ENCODE data around the gene RAB28.

The RAB28 gene

DNA sequence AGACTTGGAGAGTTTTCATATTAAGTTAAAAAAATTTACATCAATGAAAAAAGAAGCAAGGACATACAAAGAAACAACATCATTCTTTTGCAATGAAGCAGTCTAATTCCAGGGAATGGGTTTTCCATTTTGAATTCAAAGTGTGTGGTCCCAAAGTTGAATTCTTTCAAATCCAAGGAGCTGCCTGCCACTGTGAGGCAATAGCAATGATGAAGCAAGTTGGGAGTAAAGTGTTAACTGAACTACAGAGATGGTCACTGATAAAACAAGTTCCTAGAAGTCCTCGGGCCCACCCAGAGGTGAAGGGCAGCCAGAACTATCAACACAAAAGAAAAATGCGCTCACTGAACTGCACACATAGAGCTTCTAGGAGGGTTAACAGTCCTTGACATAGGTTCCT is 115.9 kb downstream of the RAB28 start:
- no peak for DNase-seq (ENCODE audit: low spot score)

DNA sequence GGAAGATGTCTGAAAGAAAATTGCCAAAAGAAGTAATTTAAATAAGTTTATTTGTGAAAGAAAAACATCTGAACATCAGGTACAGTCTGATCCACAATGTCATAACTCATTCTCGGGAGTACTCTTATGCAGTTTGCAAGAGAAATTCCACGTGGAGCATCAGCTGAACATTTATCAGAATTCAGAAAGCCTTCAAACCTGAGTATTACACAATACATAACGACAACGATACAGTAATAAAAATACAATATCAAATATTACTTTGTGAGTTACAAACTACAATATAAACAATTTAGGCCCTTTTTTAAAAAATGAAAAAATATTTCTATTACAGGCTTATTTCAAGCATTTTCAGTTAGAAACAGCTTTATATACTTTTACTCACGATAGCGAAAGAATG is 116.4 kb downstream of the RAB28 start:
- no peak for DNase-seq (ENCODE audit: low spot score)

DNA sequence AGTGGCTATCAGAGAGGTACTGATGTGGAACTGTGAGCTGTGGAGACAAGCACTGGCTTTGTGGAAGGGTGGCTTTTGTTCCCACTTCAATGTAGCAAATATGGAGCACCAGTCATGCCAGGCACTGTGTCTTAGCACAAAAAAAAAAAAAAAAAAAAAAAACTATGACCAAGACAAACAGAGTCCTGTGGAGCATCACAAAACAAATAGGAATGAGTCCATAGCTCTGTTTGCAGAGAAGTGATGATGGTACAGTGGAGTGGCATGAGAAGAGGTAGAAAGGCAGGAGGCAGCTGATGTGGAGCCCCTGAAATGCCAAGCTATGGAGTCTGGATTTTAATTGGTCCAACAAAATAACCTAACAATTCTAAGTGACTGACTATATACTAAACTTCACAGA is 116.9 kb downstream of the RAB28 start:
- DNase-seq (ENCODE audit: low spot score): no peak

DNA sequence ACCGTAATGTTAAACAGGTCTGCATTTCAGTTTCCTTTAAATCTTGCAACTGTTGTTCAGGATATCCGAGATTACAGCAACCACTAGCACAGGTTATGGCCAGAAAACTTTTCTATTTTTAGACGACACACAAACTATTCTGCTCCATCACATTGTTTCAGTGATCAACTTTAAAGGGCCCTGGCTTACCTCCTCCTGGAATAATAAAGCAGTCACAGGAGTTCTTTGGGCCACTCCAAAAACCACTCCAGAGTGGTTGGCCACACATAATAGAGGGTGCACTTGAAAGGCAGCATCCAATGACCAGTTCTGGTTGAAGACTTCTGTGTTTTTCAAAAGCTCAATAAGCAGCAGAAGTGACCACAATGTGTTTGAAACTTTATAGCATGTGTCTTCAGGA is 118.9 kb downstream of the RAB28 start:
- DNase-seq (ENCODE audit: low spot score): no peak

DNA sequence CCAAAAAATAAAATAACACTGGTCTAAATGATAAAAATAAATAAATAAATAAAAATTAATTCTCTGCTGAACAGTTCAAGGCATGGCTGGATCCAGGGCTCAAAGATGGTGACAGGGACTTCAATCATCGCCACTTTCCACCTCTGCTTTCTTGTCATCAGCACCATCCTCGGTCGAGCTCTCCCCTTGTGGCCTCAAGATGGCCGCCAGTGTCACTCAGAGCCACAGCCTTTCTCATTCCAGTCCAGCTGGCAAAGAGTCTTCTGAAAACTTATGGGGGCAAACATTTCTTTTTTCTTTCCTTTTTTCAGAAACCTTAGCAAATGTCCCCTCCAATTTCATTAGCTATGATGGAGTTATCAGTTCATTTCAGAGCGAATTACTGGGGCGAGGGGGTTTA is 119.5 kb downstream of the RAB28 start:
- no peak for DNase-seq (ENCODE audit: low spot score)

DNA sequence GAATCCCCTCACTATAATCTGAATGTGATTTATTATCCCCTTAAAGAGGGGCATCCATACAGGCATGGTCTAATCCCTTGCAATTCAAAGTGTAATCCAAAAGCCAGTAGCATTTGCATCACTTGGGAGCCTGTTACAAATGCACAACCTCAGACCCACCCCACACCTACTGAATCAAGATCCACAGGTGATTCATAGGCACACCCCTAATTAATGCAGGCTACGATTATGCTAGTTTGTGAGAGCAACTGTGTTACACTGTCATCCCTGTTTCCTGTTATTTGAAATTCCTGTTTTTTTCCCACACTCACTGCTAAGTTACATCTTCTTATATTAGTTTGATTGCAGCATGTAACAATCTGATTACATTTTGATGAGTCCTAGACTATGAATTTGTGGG is 120.0 kb downstream of the RAB28 start:
- DNase-seq (ENCODE audit: low spot score): no peak

DNA sequence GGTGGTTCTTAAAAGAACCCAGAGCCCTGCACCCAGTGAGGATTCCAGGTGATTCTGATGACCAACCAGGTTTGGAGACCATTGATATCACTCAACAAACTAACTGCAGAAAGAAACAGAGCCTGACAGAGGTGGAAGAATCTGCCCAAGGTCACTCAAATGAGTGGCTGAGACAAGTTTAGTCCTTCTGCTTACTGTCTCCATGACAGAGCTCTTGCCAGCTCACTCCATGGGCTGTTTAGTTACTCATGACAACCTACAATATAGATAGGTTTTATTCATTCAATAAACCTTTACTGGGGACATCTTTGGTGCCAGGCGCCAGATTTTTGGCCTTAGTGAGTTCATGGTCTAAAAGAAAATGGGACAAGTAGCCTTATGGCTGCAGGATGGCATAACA is 124.3 kb downstream of the RAB28 start:
- no peak for DNase-seq (ENCODE audit: low spot score)

DNA sequence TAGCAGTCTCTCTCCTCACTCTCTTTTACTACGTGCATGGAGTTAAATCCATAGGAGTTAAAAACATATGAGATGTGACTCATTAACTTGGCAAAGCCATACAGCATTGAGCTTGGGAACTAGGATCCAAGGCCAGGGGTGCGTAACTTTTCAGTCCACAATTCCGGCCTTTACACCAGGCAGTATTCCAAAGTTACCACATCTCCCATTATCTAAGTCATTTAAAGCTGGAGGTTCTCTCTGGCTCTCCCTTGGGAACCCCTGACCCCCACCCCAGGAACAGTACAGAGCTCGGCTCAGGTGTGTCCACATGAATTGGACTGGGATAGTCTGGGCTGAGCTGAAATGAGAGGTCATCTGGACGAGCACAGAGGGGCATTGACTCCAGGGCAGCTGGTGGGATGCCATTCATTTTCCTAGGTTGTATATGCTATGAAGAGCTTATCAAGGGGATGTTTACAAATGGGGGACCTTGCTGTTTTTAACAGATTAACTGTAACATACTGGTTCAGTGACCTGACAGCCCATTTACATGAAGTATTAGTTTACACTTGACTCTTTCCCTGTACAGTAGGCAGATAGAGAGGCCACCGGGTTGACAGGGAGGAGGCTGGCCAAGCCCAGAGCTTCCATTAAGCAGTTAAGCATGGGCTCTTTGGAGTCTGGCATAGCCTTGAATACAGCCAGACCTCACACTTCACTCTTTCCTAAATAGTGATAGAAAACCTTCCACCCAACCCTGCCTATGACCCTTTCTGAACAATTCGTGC is 128.8 kb downstream of the RAB28 start:
- DNase-seq (ENCODE audit: low spot score): no peak

DNA sequence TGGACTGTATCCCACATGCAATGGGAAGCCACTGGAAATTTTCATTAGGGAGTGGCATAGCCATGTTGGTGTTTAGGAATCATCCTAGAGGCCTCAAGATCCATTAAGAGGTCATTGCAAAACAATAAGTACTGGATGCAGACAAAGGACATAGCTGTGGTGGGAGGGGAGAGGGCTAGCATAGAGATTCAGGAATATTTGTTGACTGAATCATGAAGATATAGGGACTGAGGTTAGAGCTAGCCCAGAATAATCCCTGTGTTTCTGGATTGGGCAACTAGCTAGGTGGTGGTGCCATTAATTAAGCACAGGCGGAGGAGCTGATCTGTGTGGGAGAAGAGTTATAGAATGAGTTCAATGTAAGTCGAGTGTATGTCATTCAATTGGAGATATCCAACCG is 135.0 kb downstream of the RAB28 start:
- DNase-seq (ENCODE audit: low spot score): no peak

DNA sequence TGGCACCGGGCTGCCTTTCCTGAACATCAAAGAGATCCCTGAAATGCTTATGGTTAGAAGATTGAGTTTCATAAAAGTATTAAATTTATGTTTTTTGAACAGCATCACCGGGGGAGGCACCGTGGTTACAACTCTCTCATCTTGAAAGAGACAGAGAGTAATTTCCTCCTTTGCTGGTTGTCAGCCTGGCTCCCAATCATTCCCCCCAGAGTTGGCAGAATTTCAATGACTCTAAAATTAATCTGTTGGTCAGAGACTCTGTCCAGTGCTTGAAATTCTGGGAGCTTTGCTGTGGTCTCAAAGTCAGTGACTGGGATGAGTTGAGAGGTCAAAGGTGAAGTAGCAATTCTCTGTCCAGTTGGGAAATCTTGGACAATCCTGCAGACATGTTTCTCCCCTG is 135.9 kb downstream of the RAB28 start:
- no peak for DNase-seq (ENCODE audit: low spot score)

DNA sequence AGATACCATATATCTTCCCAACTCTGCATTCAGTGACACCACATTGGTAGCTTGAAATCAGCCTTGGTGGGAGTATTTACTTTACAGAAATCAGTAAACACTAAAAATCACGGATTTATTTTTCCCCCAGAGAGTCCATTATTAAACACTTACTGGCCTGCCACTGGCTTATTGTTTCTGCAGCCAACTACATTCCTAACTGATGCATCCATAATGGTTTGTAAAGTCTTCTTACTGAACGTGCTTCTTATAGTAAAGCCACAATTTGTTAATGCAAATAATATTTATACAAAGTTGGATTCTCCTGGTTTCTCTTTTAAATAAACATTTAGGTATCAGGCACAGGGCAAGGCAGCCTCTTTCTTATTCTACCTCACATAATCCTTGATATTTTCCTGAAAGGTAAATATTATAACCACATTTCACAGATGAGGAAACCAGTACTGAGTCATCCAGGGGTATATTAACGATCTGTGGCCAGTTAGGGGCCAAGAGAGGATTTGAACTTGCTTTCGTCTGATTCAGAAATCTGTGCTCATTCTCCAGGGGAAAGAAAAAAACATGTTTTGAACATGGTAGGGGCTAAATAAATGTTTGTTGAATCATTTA is 136.5 kb downstream of the RAB28 start:
- no peak for DNase-seq (ENCODE audit: low spot score)

DNA sequence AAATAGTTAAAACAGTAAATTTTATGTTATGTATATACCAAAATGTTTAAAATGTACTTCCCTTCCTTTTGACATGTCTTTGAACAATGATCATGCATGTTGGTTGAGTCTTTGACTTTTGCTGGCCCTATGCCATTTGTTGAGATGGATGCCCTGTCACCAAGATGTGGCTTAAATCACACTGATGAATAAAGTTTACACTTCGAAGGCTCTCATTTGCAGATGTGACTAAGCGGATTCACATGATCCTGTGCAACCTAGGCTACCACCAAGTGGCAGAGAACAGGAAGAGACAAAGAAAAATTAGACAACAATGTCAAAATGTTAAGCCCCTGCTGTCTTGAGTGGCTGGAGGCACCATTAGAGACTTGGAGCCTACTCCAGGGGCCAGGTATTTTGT is 139.9 kb downstream of the RAB28 start:
- DNase-seq (ENCODE audit: low spot score): no peak

DNA sequence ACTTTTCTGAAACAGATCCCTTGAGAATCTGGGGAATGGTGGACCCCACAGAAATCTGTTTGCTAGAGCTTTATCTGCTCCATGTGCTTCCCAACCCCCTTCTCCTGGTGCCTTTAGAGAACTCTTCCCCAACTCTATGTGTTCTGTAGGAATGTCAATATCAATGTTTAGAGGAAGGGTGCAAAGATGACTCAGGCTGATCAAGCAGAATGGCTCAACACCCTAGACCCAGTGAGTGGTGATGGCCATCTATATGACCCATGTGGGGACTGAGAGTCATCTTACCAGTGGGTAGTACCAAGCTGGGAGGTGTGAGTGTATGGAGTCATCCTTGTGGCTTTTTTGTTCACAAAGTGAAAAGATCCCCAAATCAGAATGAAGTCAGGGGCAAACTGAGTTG is 143.5 kb downstream of the RAB28 start:
- DNase-seq (ENCODE audit: low spot score): no peak

DNA sequence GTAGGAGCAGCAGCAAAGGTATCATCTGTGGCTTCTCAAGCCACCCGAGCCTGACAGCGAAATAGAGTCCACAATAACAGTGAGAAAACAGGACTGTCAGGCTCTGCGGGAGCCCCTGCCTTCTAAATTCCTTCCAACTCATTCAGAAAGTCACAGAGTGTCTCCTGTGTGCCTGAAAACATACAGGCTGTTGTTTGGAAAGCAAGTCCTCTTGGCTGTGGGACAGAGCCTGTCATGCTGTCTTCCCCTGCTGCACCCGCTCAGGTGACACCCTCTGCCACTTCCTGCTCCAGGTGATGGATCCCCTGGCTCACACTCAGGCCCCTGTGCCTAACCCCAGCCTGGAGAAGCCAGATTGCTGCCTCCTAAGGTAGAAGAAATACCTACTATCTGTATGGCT is 152.3 kb downstream of the RAB28 start:
- DNase-seq (ENCODE audit: low spot score): no peak

DNA sequence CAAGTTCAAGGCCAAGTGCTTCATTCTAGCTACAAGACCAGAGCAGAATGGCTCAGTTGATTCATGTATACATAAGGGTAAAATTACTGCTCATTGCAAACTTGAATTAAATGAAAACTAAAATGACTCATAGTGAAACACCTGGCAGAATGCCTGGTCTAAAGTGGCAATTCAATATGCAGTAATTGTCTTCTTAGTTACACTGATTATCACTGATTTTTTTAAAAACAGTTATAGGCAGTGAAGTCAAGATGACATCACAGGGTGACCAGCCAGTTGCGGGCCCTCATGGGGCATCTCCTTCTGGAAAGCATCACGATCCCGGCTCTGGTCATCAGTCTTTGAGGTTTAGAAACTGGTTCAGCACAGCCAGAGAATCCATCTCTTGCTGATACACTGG is 154.2 kb downstream of the RAB28 start:
- no peak for DNase-seq (ENCODE audit: low spot score)

DNA sequence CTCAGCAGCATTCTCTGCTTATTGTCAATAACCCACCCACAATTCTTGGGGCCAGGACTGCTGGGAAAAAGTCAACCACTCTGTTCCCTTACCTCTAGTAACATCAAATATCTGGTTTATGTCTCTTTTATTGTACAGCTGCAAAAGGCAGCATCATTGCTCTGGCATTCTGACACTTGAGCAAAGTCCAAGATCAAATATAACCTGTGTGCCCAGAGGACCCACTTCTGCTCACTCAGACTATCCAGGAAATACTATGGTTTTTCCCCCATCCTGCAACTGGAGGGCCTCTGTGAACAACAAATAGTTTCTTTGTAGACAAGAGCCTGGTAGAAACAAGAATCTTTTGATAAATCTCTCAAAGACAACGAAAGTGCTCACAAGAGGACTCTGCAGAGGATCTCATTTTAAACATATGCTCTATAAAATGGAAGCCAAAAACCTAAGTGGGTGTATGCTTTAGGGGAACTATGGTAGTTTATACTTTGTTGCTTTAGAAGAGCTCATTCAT is 154.7 kb downstream of the RAB28 start:
- no peak for DNase-seq (ENCODE audit: low spot score)

DNA sequence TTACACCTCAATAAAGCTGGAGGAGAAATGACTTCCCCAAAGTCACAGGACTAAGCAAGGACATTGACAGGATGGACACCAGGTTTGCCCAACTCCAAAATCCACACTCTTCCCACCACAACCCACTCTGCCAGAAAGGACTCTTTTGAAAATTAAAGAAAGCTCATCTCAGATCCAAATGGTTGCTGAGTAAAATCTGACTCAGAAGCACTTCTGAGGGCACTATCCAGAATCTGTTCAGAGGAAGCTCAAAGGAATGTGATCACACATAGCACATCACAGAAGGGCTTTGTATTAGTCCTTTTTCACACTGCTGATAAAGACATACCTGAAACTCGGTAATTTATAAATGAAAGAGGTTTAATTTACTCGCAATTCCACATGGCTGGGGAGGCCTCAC is 155.5 kb downstream of the RAB28 start:
- DNase-seq (ENCODE audit: low spot score): no peak

DNA sequence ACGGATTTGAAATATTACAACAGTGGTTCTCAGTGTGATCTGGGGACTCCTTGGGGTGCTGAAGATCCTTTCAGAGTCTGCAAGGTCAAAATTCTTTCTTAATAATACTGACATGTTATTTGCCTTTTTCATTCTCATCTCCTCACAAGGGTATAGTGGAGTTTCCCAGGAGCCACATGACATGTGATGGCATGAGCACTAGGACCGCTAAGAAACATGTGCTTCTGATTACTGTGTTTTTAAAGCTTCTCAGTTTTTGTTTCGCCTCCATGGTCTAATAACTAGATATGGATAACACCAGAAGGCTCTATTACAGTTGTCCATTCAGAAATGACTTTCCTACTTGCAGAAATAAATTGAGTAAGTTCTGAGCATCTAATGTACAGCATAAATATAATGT is 156.1 kb downstream of the RAB28 start:
- no peak for DNase-seq (ENCODE audit: low spot score)

DNA sequence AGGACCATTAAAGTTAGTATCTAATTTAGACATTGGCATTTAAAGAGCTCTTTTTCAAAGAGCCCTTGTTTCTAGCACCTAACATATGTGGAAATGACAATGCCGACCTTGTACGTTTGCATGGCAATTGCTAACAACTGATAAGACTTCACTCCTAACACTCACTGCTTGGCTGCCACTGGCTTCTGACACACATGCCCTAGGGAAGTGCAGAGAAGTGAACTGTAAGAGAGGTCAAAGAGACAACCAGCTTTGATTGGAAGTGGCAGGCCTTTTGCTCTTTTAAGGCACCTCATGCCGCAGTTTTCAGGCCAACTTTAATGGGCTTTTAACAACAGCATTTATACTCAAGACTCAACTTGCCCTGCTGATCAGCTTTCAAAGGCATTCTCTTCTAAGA is 158.4 kb downstream of the RAB28 start:
- DNase-seq (ENCODE audit: low spot score): no peak

DNA sequence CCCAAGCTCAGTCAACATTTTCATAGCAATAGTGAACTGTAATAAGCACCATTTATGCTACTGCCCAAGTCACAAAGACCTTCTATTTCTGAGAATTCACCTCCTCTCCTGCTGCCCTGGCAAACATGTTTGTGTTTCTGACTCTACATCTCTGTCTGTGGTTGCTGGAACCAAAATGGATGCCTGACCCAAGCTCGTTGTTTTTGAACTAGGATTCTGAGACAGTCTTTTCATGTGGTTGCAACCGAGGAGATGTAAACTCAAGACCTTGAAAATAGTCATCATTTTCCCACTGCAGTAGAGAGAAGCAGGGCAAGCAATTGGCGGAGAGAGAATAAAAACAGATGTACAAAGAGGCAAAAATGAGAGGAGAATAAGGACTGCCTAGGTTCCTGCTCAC is 160.2 kb downstream of the RAB28 start:
- no peak for DNase-seq (ENCODE audit: low spot score)

DNA sequence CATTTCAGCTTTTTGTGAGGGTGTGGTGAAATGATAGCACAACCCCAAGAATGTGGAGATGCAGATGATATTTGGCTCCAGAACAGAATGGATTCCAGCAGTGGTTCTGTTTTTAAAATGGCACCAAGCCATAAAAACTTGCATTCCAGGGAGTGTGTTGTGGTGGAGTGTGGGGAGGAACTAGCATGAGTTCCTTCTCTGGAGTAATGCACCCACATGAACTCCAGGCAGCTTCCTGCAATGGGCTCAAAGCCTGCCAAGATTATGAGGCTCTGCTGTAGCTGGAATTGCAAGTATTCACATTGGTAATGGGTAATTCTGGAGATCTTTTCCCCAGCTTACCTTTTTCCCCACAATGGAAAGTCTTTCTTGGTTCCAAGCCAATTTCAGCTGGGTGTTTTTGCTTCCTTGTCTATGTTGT is 161.4 kb downstream of the RAB28 start:
- no peak for DNase-seq (ENCODE audit: low spot score)
